HG03457 (cell line): ENCODE results near the gene KANK3.
"Not testable (repeated sequence)": the region's sequence is repeated elsewhere in the genome, so short reads cannot be mapped to it uniquely, and the experiment has no call there.

ENCODE experiments used
- ATAC-seq: cut with Tn5 transposase; IDR thresholded peaks from one replicate; pipeline ENCODE4 v1.9.1; 2021; ENCODE audit warnings: moderate number of reproducible peaks; ENCODE audit not compliant: unreplicated experiment

KANK3 gene

DNA sequence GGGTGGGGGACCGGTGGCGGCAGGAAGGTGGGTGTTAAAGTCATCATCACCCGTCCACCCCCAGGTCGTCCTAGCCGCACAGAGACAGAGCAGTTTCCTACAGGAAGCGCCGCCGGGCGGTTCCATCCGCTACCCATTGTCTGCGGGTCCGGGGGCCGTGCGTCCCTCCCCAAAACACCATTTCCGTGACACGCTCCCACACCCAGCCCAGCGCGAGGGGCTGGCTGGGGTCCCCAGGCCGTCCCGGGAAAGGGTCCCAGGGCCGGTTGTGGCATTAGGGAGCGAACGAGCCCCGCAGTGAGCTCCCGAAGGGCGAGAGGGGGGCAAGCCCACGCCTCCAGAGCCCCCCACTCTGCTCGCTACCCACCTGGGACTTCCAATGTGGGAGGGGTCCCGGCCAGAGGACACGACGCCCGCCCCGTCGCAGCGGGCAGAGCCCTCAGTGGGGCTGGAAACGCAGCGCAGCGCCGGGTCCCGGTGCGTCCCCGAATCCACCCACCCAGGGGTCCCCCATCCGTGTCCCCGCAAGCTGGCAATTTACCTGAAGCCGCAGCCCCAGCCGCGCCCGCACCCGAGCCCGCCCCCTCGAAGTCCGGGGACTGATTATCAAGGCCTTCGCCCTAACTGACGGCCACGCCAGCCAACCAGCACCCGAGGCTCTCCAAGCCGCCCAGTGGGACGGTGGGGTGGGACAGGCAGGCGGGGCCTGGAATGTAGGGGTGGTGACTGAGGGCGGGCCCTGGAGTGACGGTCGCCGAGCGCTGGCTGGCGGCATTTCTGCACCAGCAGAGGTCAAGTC, at the start of gene KANK3:
Gene KANK3, minus strand, starts transcription at position 579 of the 799 bp plus-strand sequence. CDS start 5,434 bp downstream, outside the sequence.
- ATAC-seq: no peak

- ATAC-seq: no peak
Measured at GRCh38 chr19:8392017-8392591, 49.0 kb upstream of the KANK3 start.

DNA sequence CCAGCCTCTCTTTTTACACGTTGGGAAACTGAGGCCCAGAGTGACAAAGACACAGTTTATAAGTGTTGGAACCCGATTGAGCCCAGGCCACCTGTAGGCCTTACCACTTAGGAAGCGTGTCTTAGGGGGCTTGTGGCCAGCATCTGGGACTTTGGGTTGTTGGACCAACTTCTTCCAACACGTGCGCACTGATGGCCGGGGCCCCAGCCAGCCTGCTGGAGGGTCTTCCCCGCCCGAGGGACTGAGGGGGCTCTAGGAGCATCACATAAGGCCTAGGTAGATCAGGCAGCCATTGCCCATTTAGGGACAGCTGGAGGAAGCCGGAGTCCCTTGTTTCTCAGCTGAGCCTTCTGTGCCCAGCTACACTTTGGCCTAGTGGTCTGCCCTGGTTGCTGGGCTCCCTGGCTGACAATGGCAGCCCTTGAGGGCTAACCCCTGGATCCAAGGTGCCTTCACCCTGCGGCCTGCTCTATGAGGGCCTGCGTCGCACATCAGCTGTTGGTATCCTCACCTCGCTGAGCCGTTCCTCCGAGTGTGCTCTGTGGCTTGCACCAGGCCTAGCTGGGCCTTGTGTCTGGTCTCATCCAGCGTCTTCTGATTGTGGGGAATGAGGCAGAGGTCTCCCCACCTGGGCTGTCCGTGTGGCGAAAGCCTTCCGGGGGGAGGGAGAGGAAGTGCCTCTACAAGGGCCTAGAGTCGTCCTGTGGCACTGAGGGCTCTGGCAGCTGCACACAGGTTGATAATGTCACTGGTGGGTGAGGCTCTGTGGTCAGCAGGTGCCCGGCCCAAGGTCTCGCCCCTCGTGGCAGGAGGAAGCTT, 48.3 kb upstream of the KANK3 start:
- no peak for ATAC-seq

- ATAC-seq: peak; percentile 26
Measured at GRCh38 chr19:8390617-8390981, 47.5 kb upstream of the KANK3 start.

GRCh38 chr19:8389891-8390616, 47.0 kb upstream of the KANK3 start, which contains the start of gene RAB11B:
RAB11B (plus strand) TSS chr19:8390360; CDS start chr19:8390417, 57 bp downstream.
- ATAC-seq: peak; percentile 89

GRCh38 chr19:8388612-8388958, 45.5 kb upstream of the KANK3 start:
- ATAC-seq: no peak

DNA sequence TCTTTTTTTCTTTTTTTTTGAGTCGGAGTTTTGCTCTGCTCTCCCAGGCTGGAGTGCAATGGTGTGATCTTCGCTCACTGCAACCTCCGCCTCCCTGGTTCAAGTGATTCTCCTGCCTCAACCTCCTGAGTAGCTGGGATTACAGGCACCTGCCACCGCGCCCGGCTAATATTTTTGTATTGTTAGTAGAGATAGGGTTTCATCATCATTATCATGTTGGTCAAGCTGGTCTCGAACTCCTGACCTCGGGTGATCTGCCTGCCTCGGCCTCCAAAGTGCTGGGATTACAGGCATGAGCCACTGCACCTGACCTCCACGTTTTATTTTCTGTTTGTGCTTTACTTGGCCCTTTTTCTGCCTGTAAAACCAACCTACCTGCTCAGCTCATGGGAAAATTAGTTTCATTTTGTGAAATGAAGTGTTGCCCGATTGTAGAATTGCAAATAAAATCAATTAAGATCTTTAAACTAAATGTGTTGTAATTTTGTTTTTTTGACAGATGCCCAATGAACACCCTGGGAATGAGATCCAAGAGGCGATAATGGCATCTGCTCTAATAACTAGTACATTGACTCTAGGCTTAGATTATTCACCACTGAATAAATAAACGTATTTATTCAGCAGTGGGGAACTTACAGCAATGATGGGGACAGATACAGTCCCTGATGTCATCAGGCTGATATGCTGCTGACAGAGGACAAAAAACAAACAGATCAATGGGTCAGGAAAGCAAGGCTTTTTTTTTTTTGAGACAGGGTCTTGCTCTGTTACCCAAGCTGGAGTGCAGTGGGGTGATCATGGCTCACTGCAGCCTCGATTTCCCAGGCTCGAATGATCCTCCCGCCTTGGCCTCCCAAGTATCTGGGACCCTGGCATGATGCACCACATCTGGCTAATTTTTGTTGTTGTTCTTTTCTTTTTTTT, 44.9 kb upstream of the KANK3 start:
- no peak for ATAC-seq

- ATAC-seq: no peak
Measured at GRCh38 chr19:8386990-8387389, 43.9 kb upstream of the KANK3 start.

DNA sequence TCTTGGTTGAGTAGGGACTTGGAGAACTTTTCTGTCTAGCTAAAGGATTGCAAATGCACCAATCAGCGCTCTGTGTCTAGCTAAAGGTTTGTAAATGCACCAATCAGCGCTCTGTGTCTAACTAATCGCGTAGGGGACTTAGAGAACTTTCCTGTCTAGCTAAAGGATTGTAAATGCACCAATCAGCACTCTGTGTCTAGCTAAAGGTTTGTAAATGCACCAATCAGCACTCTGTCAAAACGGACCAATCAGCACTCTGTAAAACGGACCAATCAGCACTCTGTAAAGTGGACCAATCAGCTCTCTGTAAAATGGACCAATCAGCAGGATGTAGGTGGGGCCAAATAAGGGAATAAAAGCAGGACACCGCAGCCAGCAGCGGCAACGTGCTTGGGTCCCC, 43.4 kb upstream of the KANK3 start:
- not testable (repeated sequence) for ATAC-seq

DNA sequence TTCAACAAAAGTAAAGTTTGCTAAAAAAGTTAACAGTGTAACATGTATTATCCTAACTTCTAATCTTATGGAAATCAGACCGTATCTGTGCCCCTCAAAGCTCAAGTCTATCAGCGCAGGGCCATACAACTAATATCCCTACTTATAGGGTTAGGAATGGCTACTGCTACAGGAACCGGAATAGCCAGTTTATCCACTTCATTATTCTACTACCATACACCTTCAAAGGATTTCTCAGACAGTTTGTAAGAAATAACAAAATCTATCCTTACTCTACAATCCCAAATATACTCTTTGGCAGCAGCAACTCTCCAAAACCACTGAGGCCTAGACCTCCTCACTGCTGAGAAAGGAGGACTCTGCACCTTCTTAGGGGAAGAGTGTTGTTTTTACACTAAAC, 42.5 kb upstream of the KANK3 start:
- not testable (repeated sequence) for ATAC-seq

DNA sequence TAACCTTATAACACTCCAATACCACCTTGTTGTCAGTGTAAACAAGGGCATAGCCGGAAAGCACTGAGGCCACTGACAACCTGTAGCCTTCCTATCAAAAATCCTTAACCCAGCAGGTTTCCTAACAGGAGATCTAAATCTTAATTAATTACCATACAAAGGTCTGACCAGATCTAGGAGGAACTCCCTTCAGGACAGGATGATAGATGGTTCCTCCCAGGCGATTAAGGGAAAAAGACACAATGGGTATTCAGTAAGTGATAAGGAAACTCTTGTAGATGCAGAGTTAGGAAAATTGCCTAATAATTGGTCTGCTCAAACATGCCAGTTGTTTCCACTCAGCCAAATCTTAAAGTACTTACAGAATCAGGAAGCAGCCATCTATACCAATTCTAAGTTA, 42.0 kb upstream of the KANK3 start:
- not testable (repeated sequence) for ATAC-seq

DNA sequence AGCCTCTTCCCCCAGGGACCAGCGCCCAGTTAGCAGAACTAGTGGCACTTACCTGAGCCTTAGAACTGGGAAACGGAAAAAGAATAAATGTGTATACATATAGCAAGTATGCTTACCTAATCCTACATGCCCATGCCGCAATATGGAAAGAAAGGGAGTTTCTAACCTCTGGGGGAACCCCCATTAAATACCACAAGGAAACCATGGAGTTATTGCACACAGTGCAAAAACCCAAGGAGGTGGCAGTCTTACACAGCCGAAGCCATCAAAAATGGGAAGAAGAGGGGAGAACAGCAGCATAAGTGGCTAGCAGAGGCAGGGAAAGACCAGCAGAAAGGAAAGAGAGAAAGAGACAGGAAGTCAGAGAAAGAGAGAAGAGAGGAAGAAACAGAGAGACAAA, 41.5 kb upstream of the KANK3 start:
- not testable (repeated sequence) for ATAC-seq

GRCh38 chr19:8379156-8379891, 36.3 kb upstream of the KANK3 start:
- ATAC-seq: not testable (repeated sequence)

GRCh38 chr19:8377598-8377997, 34.5 kb upstream of the KANK3 start:
- ATAC-seq: no peak

- ATAC-seq: not testable (repeated sequence)
Measured at GRCh38 chr19:8376373-8376974, 33.4 kb upstream of the KANK3 start.

DNA sequence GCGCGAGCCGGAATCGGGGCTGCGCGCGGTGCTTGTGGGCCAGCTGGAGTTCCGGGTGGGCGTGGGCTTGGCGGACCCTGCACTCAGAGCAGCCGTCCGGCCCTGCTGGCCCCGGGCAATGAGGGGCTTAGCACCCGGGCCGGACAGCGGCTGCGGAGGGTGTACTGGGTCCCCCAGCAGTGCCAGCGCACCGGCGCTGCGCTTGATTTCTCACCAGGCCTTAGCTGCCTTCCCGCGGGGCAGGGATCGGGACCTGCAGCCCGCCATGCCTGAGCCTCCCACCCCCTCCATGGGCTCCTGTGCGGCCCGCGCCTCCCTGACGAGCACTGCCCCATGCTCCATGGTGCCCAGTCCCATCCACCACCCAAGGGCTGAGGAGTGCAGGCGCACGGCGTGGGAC, 32.7 kb upstream of the KANK3 start:
- not testable (repeated sequence) for ATAC-seq

DNA sequence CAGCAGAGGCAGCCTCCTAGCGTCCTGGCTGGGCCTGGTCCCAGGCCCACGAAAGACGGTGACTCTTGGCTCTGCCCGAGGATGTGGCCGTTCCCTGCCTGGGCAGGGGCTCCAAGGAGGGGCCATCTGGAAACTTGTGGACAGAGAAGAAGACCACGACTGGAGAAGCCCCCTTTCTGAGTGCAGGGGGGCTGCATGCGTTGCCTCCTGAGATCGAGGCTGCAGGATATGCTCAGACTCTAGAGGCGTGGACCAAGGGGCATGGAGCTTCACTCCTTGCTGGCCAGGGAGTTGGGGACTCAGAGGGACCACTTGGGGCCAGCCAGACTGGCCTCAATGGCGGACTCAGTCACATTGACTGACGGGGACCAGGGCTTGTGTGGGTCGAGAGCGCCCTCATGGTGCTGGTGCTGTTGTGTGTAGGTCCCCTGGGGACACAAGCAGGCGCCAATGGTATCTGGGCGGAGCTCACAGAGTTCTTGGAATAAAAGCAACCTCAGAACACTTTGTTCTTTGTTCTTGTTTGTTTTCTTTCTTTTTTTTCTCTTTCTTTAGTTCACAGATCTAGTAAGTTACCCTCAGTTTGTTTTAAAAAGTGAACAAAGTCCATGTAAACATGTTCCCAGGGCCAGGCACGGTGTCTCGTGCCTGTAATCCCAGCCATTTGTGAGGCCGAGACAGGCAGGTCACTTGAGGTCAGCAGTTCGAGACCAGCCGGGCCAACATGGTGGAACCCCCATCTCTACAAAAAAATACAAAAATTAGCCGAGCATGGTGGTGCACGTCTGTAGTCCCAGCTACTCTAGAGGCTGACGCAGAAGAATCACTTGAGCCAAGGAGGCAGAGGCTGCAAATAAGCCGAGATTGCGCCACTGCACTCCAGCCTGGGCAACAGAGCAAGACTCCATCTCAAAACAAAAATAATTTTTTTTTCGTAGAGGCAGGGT, 31.1 kb upstream of the KANK3 start:
- no peak for ATAC-seq
